HCT116 (cell line): Measurements from ENCODE around the gene KLHL20. TPM values are rescaled to one million over a fixed set of nuclear protein-coding genes. Genes with fewer than 3 reads are reported as not detected.

Source experiments
- ATAC-seq: fragments of 200-7000 bp; cut with Tn5 transposase; 2 replicates; pipeline ENCODE4 v1.9.1; 2020; ENCODE audit warnings: mild to moderate bottlenecking, moderate library complexity
- BruUV-seq: library from RNA; stranded (reverse); fragments of 400-500 nt; replicated peaks from 2 replicates; lab custom pipeline; 2021; lab: Mats Ljungman, UMichigan
- CTCF ChIA-PET: fragments of 300-600 bp; sonication (Branson Sonifier 250); formaldehyde crosslinking; loops from one replicate; lab custom pipeline; 2021; ENCODE audit warnings: antibody characterized with exemption; lab: Charles Lee
- POLR2A ChIA-PET: fragments of 300-600, 350-600 bp; sonication (Branson Sonifier 250); formaldehyde crosslinking; loops from one replicate; lab custom pipeline; 2021; ENCODE audit warnings: antibody characterized with exemption; lab: Charles Lee
- RAD21 ChIA-PET, 2 experiments: fragments of 300-600 bp; sonication (Branson Sonifier 250); formaldehyde crosslinking; loops; one replicate each; lab custom pipeline; 2023; ENCODE audit warnings: low total read pairs in 2 of 2; ENCODE audit not compliant: uncharacterized antibody in 2 of 2, unreplicated experiment in 2 of 2, low non-redundant PET in 1 of 2; lab: Charles Lee
- DNase-seq: peaks from one replicate; pipeline ENCODE4 v3.0.0-alpha.2; 2010; ENCODE audit warnings: low read depth, low spot score
- H2AFZ ChIP-seq: fragments of 200-600 bp; shearing (Covaris generic), sonication (generic); 2 replicates; pipeline ENCODE4 v1.6.1; 2017; ENCODE audit warnings: low read depth, mixed run types, mixed read lengths, antibody characterized with exemption, low read length; ENCODE audit not compliant: poor library complexity, severe bottlenecking
- H3K27ac ChIP-seq: 2 replicates; pipeline ENCODE4 v1.5.1; 2012; ENCODE audit warnings: low read depth, low read length
- H3K27me3 ChIP-seq: fragments of 200-600 bp; sonication (generic); 2 replicates; pipeline ENCODE4 v1.6.1; 2016; ENCODE audit warnings: mixed run types, low read length, mixed read lengths; ENCODE audit not compliant: insufficient read depth
- H3K36me3 ChIP-seq, 2 experiments: fragments of 200-500 bp in 1 of 2; fragments of 200-600 bp in 1 of 2; sonication (Bioruptor generic) in 1 of 2; sonication (generic) in 1 of 2; 2 replicates each; pipeline versions ENCODE4 v1.5.1 to v1.6.1; 2014 to 2016; ENCODE audit warnings: low read length in 2 of 2, inconsistent platforms in 1 of 2, mixed read lengths in 1 of 2, mixed run types in 1 of 2; ENCODE audit not compliant: insufficient read depth in 2 of 2, control insufficient read depth in 1 of 2
- H3K4me1 ChIP-seq, 2 experiments: fragments of 200-600 bp in 1 of 2; sonication (generic) in 1 of 2; 2 replicates each; pipeline versions ENCODE4 v1.5.1 to v1.6.1; 2012 to 2017; ENCODE audit warnings: low read length in 2 of 2, inconsistent platforms in 1 of 2, mild to moderate bottlenecking in 1 of 2, mixed read lengths in 1 of 2, mixed run types in 1 of 2, moderate library complexity in 1 of 2; ENCODE audit not compliant: insufficient read depth in 2 of 2, control insufficient read depth in 1 of 2
- H3K4me2 ChIP-seq: fragments of 200-600 bp; sonication (generic); 2 replicates; pipeline ENCODE4 v1.6.1; 2017; ENCODE audit warnings: mixed run types, low read length, mixed read lengths
- H3K4me3 ChIP-seq, 2 experiments: fragments of 200-600 bp in 1 of 2; sonication (generic) in 1 of 2; replicated peaks in 1 of 2; 2 replicates each; pipeline ENCODE4 v1.5.1; 2011 to 2016; ENCODE audit warnings: low read length in 2 of 2, control low read depth in 1 of 2, low read depth in 1 of 2, mild to moderate bottlenecking in 1 of 2, mixed read lengths in 1 of 2, mixed run types in 1 of 2
- H3K79me2 ChIP-seq: fragments of 200-600 bp; sonication (generic); 2 replicates; pipeline ENCODE4 v1.6.1; 2017; ENCODE audit warnings: mild to moderate bottlenecking, mixed run types, low read length, moderate library complexity, mixed read lengths; ENCODE audit not compliant: insufficient read depth
- H3K9ac ChIP-seq: fragments of 200-600 bp; sonication (generic); 2 replicates; pipeline ENCODE4 v1.6.1; 2016; ENCODE audit warnings: low read length, mixed read lengths
- H3K9me2 ChIP-seq: fragments of 200-600 bp; sonication (generic), shearing (Covaris generic); 2 replicates; pipeline ENCODE4 v1.6.1; 2017; ENCODE audit warnings: mixed run types, mild to moderate bottlenecking, moderate library complexity; ENCODE audit not compliant: insufficient read depth
- H3K9me3 ChIP-seq, 2 experiments: fragments of 200-500 bp in 1 of 2; fragments of 200-600 bp in 1 of 2; sonication (Bioruptor generic) in 1 of 2; sonication (generic) in 1 of 2; 2 replicates each; pipeline ENCODE4 v1.6.1; 2014 to 2017; ENCODE audit warnings: low read length in 2 of 2, mixed read lengths in 2 of 2, inconsistent platforms in 1 of 2, low read depth in 1 of 2, mild to moderate bottlenecking in 1 of 2, mixed run types in 1 of 2, moderate library complexity in 1 of 2; ENCODE audit not compliant: control insufficient read depth in 1 of 2, insufficient read depth in 1 of 2
- H4K20me1 ChIP-seq: fragments of 200-600 bp; sonication (generic), shearing (Covaris generic); 2 replicates; pipeline ENCODE4 v1.6.1; 2017; ENCODE audit warnings: mixed run types, mild to moderate bottlenecking, moderate library complexity; ENCODE audit not compliant: insufficient read depth
- ELF1 ChIP-seq: IDR thresholded peaks from 2 replicates; pipeline ENCODE4 v1.6.1; 2012; ENCODE audit warnings: low read depth, borderline replicate concordance
- POLR2A ChIP-seq: IDR thresholded peaks from 2 replicates; pipeline ENCODE4 v1.7.0; 2011; ENCODE audit warnings: borderline replicate concordance; ENCODE audit not compliant: insufficient read depth, insufficient read length; ENCODE audit errors: extremely low read depth
- SRF ChIP-seq: IDR thresholded peaks from 2 replicates; pipeline ENCODE4 v1.6.1; 2012; ENCODE audit warnings: low read depth
- ZFX ChIP-seq: fragments of 450-650 bp; IDR thresholded peaks from 2 replicates; pipeline ENCODE4 v1.6.1; 2017
- ZNF274 ChIP-seq: fragments of 200-500 bp; sonication (Bioruptor generic); IDR thresholded peaks from 2 replicates; pipeline ENCODE4 v1.6.1; 2014; ENCODE audit warnings: mild to moderate bottlenecking, low read depth, low read length, inconsistent platforms
- intact Hi-C: fragments of 100-400 bp; cut with micrococcal nuclease; formaldehyde crosslinking; loops from 2 replicates; pipeline ENCODE4 v1.10.0; 2022
- total RNA-seq: library from RNA; stranded (reverse); gene quantifications from one replicate; pipeline ENCODE4 v1.2.1, GENCODE V29; 2021; ENCODE audit not compliant: unreplicated experiment
- TF ChIP-seq, protein P1 (sequence below), 3 experiments: fragments of 200-600 bp in 1 of 3; sonication (generic) in 1 of 3; IDR thresholded peaks in 2 of 3; conservative IDR thresholded peaks in 1 of 3; 2 replicates each; pipeline ENCODE4 v1.5.1; 2012 to 2017; ENCODE audit warnings: low read depth in 2 of 3, low read length in 2 of 3, antibody characterized with exemption in 1 of 3, borderline replicate concordance in 1 of 3, control low read depth in 1 of 3, mild to moderate bottlenecking in 1 of 3, mixed read lengths in 1 of 3, mixed run types in 1 of 3, moderate library complexity in 1 of 3; ENCODE audit not compliant: insufficient read depth in 1 of 3

The KLHL20 gene
- total RNA-seq, 1 experiment from 2014 or later: 16.2 TPM

GRCh38 chr1:173821680-173822079, 106.9 kb downstream of the KLHL20 start:
- Histone ChIP-seq H4K20me1 (no peaks in the 10 kb centered on the region), H2AFZ (no peak overlapping the region), H3K4me3 (no peak overlapping the region), H3K27me3 (no peaks in the 10 kb centered on the region), H3K79me2 (peaks cover 67% of the 10 kb centered on the region), H3K36me3 (peaks cover 3 to 4% of the 10 kb centered on the region in 2 experiments; a peak in 2 of 4 replicates), H3K9ac (no peak overlapping the region), H3K9me2 (no peaks in the 10 kb centered on the region), H3K4me2 (no peak overlapping the region), H3K27ac (no peak overlapping the region), H3K4me1 (peaks cover 2 to 7% of the 10 kb centered on the region in 2 experiments; a peak in 2 of 4 replicates), H3K9me3 (no peaks in the 10 kb centered on the region)
- ATAC-seq (no peak), DNase-seq (no peak)
- POLR2A ChIA-PET: no interaction called here
- CTCF ChIA-PET: no interaction called here
- intact Hi-C loops: loop anchor here (5.0 to 10.0 kb wide), 3 partner anchors 49 to 344 kb away; partner anchors contain the start of genes KLHL20 and PRDX6
- RAD21 ChIA-PET: no interaction called here
- TF ChIP-seq POLR2A: no peak
- no peak for TF ChIP-seq ELF1
- BruUV-seq: no TSS peak

DNA sequence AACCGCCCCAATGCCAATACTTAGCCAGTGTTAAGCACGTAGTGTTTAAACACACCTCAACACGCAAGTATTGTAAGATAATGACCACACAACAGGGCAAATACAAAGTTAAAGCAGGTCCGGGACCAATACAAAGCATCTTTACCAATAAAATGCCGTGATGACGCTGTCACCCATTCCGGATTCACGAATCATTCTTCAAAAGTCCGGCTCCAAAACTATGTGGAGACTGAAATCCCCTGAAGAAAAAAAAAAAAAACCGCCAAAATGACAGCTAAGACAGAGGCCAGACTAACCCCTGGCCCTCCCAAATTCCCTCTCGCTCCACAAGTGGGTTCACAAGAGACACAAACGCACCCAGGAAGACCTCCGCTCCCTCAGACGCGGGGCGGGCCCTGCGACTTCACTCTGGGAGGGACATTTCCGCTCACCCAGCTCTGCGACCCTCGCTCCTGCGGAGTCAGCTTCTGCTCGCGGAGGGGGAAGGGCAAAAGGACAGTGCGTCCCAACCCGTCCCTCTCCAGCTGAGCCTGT, 109.1 kb downstream of the KLHL20 start:
- peak; percentile 57 for ATAC-seq
- Histone ChIP-seq H3K9ac (peak overlapping the region; percentile 93), H3K9me3 (no peaks in the 10 kb centered on the region), H3K27ac (peak overlapping the region; percentile 82), H2AFZ (peak overlapping the region; percentile 33), H3K9me2 (no peaks in the 10 kb centered on the region), H4K20me1 (no peaks in the 10 kb centered on the region), H3K79me2 (peaks cover 52% of the 10 kb centered on the region), H3K4me1 (peaks cover 2 to 7% of the 10 kb centered on the region in 2 experiments; a peak in 2 of 4 replicates), H3K27me3 (no peaks in the 10 kb centered on the region), H3K4me3 (peak overlapping the region; percentile 96 to 97), H3K4me2 (peak overlapping the region; percentile 94), H3K36me3 (peaks cover 0 to 3% of the 10 kb centered on the region in 2 experiments; a peak in 2 of 4 replicates)
- TF ChIP-seq ZFX (0 out of 2 replicates have a peak, but pooled peaks have one; percentile 29), ZNF274 (no peak), POLR2A (no peak), SRF (no peak)
- TF ChIP-seq, protein P1, sequence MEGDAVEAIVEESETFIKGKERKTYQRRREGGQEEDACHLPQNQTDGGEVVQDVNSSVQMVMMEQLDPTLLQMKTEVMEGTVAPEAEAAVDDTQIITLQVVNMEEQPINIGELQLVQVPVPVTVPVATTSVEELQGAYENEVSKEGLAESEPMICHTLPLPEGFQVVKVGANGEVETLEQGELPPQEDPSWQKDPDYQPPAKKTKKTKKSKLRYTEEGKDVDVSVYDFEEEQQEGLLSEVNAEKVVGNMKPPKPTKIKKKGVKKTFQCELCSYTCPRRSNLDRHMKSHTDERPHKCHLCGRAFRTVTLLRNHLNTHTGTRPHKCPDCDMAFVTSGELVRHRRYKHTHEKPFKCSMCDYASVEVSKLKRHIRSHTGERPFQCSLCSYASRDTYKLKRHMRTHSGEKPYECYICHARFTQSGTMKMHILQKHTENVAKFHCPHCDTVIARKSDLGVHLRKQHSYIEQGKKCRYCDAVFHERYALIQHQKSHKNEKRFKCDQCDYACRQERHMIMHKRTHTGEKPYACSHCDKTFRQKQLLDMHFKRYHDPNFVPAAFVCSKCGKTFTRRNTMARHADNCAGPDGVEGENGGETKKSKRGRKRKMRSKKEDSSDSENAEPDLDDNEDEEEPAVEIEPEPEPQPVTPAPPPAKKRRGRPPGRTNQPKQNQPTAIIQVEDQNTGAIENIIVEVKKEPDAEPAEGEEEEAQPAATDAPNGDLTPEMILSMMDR (IDR thresholded peaks at IDR 0.05 in 2 of 3, conservative IDR thresholded peaks at IDR 0.05 in 1 of 3; ENCODE audit: borderline replicate concordance in 1 of 3, insufficient read depth in 1 of 3, low read depth in 2 of 3, low read length in 2 of 3): no peak
- no peak for DNase-seq
- intact Hi-C loops: loop anchor here (1.0 to 10.0 kb wide), 5 partner anchors 52 to 1079 kb away; partner anchors contain the start of genes KLHL20 and PRDX6
- POLR2A ChIA-PET: interaction anchor here (0.5 to 1.5 kb wide), 4 partner anchors 9 to 394 kb away, joined by 3 to 4 read pairs (median 4); partner anchors contain the start of gene KLHL20
- TSS peak; percentile 73 for BruUV-seq
- CTCF ChIA-PET: interaction anchor here (0.7 to 1.8 kb wide), 3 partner anchors 19 to 404 kb away, joined by 3 to 7 read pairs (median 3); no protein-coding TSS in a partner anchor
- RAD21 ChIA-PET: interaction anchor here in 1 of 2 experiments (1.2 kb wide), 1 partner anchor 394 kb away, joined by 4 read pairs; no protein-coding TSS in a partner anchor
